SU-DHL-6 (cell line): ENCODE data around the gene EFNB1.

Experiments
- EZH2phosphoT487 ChIP-seq: fragments of 200-600 bp; sonication (generic), shearing (Covaris generic); conservative IDR thresholded peaks from 2 replicates; pipeline ENCODE4 v1.6.1; 2018; ENCODE audit warnings: mild to moderate bottlenecking, antibody characterized with exemption, low read length, moderate library complexity, mixed read lengths
- TF ChIP-seq, protein P1 (sequence below): fragments of 200-600 bp; sonication (generic); IDR thresholded peaks from one replicate; pipeline ENCODE4 v1.5.1; 2017; ENCODE audit warnings: antibody characterized with exemption, mild to moderate bottlenecking, low read length, moderate library complexity; ENCODE audit not compliant: insufficient read depth, poor library complexity, severe bottlenecking

DNA sequence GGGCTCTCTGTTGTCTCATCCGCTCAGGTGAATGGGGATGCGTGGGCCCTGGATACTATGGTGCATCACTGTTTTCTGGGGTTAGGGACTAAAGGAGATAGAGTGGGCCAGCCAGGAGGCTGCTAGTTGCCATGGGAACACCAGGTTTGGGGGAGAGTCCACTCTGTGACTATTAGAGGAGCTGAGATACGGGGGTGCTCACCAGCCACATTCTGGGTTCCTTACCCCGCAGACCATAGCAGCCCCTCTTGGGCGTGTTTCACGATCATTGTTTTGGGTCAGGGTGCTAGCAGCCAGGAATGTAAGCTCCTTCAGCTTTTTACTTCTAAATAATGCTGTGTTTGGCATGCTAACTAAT lies 4.6 kb downstream of the EFNB1 start:
- TF ChIP-seq, protein P1, sequence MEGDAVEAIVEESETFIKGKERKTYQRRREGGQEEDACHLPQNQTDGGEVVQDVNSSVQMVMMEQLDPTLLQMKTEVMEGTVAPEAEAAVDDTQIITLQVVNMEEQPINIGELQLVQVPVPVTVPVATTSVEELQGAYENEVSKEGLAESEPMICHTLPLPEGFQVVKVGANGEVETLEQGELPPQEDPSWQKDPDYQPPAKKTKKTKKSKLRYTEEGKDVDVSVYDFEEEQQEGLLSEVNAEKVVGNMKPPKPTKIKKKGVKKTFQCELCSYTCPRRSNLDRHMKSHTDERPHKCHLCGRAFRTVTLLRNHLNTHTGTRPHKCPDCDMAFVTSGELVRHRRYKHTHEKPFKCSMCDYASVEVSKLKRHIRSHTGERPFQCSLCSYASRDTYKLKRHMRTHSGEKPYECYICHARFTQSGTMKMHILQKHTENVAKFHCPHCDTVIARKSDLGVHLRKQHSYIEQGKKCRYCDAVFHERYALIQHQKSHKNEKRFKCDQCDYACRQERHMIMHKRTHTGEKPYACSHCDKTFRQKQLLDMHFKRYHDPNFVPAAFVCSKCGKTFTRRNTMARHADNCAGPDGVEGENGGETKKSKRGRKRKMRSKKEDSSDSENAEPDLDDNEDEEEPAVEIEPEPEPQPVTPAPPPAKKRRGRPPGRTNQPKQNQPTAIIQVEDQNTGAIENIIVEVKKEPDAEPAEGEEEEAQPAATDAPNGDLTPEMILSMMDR, result no peak
- no peak for TF ChIP-seq EZH2phosphoT487
